ENCODE results near the gene IRF2BPL. TPM values are rescaled to one million over a fixed set of nuclear protein-coding genes. Genes with fewer than 3 reads are reported as not detected.

IRF2BPL gene
- total and polyA plus RNA-seq, 9 of the 15 experiments (the other 6 are each of a cell fraction or from before 2014, with no cell fraction given): 0.52 to 21.6 (median 2.5) TPM

DNA sequence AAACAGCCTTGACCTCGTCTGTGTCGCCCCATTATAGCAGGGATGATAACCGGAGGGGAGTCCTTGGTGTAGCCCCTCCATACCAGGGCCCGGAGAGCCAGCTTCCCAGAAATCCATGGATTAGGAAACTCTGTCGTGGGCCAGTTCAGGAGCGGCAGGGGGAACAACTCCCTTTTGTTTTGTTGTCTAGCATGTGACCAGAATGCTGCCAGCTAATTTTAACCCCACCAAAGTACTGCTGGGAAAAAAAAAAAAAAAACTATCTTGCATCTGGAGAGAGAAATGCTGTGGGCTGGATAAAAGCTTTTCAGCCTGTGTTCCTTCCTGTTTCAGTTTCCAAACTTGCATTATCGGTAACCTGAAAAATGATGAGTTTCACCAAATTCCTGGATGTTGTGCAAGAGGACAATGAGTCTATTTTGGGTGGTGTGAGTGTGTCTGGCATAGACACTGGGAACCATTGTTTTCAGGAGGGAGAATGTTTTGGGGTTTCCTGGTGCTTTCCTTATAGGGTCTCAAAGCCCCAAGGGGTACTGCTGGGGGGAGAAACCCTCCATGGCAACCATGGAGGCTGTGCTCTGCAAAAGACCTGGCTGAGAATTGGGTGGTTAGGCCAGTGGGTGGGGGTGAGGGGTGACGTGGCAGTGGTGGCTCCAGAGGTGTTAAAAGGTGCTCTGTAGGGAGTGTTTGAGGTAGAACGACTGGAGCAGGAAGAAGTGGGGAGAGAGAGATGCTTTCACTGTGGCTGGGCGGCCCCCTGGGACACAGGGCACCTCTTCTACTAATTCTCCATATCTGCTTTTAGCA, 14.9 kb upstream of the IRF2BPL start (continued):
- TF ChIP-seq, protein P1, sequence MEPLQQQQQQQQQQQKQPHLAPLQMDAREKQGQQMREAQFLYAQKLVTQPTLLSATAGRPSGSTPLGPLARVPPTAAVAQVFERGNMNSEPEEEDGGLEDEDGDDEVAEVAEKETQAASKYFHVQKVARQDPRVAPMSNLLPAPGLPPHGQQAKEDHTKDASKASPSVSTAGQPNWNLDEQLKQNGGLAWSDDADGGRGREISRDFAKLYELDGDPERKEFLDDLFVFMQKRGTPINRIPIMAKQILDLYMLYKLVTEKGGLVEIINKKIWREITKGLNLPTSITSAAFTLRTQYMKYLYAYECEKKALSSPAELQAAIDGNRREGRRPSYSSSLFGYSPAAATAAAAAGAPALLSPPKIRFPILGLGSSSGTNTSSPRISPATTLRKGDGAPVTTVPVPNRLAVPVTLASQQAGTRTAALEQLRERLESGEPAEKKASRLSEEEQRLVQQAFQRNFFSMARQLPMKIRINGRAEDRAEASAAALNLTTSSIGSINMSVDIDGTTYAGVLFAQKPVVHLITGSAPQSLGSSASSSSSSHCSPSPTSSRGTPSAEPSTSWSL (CRISPR knock-in tag; IDR thresholded peaks at IDR 0.05; ENCODE audit: borderline replicate concordance): no peak
- TF ChIP-seq REST (IDR thresholded peaks at IDR 0.05; ENCODE audit: borderline replicate concordance) (no peak), REST (CRISPR knock-in tag; IDR thresholded peaks at IDR 0.05; ENCODE audit: low read depth) (no peak), PTBP1 (IDR thresholded peaks at IDR 0.05; ENCODE audit: low read depth, low read length) (no peak), MTA2 (IDR thresholded peaks at IDR 0.05; ENCODE audit: low read depth) (no peak)
- TF ChIP-seq, protein P2, sequence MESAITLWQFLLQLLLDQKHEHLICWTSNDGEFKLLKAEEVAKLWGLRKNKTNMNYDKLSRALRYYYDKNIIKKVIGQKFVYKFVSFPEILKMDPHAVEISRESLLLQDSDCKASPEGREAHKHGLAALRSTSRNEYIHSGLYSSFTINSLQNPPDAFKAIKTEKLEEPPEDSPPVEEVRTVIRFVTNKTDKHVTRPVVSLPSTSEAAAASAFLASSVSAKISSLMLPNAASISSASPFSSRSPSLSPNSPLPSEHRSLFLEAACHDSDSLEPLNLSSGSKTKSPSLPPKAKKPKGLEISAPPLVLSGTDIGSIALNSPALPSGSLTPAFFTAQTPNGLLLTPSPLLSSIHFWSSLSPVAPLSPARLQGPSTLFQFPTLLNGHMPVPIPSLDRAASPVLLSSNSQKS (CRISPR knock-in tag; IDR thresholded peaks at IDR 0.05): no peak
- TF ChIP-seq, protein P3, sequence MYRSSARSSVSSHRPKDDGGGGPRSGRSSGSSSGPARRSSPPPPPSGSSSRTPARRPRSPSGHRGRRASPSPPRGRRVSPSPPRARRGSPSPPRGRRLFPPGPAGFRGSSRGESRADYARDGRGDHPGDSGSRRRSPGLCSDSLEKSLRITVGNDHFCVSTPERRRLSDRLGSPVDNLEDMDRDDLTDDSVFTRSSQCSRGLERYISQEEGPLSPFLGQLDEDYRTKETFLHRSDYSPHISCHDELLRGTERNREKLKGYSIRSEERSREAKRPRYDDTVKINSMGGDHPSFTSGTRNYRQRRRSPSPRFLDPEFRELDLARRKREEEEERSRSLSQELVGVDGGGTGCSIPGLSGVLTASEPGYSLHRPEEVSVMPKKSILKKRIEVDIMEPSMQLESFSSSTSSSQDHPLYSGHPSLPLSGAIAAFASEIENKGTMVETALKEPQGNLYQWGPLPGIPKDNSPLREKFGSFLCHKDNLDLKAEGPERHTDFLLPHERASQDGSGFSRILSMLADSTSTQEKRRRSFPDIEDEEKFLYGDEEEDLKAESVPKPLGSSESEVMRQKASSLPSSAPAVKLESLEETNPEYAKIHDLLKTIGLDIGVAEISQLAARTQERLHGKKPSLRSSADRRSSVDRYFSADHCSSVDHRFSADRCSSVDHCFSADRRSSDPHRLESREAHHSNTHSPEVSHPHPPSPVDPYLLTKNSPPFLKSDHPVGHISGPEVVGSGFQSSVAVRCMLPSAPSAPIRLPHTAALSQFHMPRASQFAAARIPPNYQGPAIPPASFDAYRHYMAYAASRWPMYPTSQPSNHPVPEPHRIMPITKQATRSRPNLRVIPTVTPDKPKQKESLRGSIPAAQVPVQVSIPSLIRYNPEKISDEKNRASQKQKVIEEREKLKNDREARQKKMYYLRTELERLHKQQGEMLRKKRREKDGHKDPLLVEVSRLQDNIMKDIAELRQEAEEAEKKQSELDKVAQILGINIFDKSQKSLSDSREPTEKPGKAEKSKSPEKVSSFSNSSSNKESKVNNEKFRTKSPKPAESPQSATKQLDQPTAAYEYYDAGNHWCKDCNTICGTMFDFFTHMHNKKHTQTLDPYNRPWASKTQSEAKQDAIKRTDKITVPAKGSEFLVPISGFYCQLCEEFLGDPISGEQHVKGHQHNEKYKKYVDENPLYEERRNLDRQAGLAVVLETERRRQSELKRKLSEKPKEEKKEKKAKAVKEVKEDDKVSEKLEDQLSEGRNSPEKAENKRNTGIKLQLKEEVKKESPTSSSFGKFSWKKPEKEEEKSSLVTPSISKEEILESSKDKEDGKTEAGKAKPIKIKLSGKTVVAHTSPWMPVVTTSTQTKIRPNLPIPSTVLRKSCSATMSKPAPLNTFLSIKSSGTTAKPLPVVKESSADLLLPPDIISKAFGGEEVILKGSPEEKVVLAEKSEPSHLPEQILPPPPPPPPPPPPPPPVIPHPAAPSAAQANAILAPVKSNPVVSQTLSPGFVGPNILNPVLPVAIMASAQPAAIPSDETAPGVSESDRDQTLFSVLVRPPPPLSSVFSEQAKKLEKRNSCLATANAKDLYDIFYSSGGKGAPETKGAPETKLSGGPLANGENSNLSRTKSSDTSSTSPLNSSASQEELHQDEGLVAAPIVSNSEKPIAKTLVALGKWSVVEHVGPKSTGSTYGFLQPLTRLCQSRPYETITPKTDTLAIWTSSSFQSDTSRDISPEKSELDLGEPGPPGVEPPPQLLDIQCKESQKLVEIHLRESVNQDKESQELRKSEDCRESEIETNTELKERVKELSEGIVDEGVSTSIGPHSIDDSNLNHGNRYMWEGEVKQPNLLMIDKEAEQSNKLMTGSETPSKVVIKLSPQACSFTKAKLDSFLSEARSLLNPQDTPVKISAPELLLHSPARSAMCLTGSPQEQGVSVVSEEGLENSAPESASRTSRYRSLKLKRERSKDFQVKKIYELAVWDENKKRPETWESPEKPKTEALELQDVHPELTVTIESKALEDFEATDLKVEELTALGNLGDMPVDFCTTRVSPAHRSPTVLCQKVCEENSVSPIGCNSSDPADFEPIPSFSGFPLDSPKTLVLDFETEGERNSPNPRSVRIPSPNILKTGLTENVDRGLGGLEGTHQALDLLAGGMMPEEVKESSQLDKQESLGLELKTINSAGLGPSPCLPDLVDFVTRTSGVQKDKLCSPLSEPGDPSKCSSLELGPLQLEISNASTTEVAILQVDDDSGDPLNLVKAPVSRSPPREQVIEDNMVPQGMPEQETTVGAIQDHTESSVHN (IDR thresholded peaks at IDR 0.05; ENCODE audit: borderline replicate concordance in 1 of 2, low read depth in 1 of 2): peak in 1 of 2 experiments; percentile 78; a peak in 2 of 4 replicates

Measured in K562 (cell line).